Activated CD4-positive, alpha-beta T cell treated with anti-CD3 and anti-CD28 coated beads, Interleukin-2, Interleukin-4, amounts not matched to agents 100 ng/mL and 50 ng/mL, durations not matched to agents 16 hours and 8 hours (primary cell): ENCODE measurements around the gene EHD2.
"Not testable (repeated sequence)": the region's sequence is repeated elsewhere in the genome, so short reads cannot be mapped to it uniquely, and the experiment has no call there.

ENCODE experiments used
- DNase-seq: peaks from one replicate; pipeline ENCODE4 v3.0.0-alpha.2; 2020; ENCODE audit warnings: low spot score

The EHD2 gene

GRCh38 chr19:47691782-47692181 lies 21.4 kb upstream of the EHD2 start:
- DNase-seq, result no peak

DNA sequence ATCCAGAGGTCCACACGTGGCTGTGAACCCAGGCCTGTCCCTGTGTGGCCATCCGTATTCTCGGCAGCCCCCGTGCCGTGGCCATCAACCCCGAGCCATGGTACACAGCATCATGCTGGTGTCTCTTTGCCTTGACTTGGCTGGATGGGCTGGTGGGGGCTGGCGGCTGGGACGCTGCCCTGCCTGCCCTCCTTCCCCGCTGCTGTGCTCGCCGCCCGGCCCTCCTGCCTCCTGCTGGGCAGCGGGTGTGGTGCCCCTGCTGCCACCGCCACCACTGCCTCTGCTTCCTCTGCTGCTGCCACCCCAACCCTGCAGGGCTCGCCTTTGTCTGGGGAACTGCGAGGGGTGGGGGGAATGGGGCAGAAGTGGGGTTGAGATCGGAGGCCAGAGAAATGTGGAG lies 19.7 kb upstream of the EHD2 start:
- DNase-seq, result no peak

DNA sequence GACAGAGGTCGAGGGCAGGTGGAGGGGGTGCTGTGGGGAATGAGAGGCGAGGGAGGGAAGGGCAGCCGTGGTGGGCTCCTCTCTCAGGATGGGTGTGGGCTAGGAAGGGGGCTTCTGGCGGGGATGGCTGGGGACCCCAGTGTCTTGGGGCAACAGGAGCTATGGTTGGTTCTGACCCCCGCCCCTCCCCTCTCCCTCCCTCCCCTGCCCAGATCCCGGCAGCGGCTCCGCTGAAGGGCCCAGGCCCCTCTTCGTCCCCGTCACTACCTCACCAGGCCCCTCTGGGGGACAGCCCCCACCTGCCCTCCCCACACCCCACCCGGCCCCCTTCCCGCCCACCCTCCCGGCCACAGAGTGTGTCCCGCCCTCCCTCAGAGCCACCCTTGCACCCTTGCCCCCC lies 19.3 kb upstream of the EHD2 start:
- DNase-seq, result no peak

- DNase-seq, result no peak
Observed at GRCh38 chr19:47694466-47695273, 18.6 kb upstream of the EHD2 start.

- DNase-seq, result no peak
Observed at GRCh38 chr19:47695533-47696262, 17.5 kb upstream of the EHD2 start.

DNA sequence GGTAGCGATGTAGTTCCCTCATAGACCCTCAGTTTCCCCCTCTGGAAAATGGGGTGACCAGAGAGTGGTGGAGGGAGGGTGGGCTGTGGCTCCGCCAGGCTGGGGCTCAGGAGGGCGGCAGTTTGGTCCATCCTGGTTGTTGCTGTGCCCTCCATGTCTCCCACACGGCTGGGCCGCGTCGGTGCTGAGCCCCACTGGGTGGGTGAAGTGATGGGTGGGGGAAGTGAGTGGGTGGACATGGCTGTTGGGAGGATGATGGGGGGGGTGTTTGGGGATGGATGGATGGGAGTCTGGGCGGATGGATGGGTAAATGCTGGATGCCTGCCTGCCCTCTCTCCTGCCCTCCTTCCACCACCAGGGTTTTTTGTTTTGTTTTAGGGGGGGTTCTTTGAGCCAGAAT lies 16.6 kb upstream of the EHD2 start:
- no peak for DNase-seq

DNA sequence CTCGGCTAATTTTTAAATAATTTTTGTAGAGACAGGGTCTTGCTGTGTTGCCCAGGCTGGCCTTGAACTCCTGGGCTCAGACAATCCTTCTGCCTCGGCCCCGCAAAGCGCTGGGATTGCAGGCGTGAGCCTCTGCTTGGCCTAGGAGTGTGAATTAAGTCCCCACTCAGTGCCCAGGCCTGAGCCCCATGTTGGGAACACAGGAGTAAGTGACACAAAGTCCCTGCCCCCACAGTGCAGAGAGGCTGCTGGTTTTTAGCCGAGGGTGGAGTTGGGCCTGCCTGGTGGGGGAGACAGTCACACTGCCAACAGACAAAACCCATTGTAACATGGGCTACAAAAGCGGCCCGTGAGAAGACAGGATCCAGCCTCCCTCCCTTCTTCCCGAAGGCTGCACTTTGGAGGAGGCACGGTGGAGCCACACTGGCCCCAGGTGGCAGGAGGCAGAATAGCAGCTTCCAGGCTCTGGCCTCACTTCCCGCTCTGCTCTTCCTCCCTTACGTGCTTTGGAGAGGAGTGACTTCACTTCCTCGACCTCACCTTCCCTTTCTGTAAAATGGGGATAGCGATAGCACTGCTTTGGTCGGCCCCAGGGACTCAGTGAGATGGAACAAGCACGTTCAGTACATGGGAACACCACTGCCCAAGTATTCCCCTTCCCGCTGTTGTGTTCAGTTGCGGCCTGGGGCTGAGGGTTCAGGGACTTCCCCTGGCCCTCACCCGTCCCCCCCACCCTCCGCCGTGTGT lies 15.2 kb upstream of the EHD2 start:
- peak; percentile 62 for DNase-seq

DNA sequence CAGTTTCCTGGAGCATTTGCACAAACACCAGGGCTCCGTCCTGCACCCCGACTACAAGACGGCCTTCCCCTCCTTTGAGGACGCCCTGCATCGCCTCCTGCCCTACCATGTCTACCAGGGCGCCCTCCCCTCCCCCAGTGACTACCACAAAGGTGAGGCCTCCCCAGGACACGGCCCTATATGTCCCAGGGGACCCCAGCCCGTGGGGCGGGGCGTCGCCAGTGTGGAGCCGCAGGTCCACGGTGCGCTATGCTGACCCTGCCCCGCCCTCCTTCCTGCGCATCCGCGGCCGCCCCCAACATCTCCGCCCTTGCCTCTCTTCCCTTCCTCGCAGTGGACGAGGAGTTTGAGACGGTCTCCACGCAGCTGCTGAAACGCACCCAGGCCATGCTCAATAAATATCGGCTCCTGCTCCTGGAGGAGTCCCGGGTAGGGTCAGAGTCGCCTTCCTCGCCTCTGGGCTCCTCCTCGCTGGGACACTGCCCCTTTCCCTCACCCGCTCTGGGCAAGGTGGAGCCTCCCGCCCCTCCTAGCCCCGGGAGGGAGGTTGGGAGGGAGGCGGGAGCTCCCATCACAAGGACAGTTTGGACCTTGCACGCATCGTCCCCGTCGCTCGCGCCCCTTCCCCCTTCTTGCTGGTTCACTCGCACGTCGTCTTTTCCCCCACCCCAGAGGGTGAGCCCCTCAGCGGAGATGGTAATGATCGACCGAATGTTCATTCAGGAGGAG lies 14.4 kb upstream of the EHD2 start:
- DNase-seq, result no peak

GRCh38 chr19:47699360-47699917 lies 13.8 kb upstream of the EHD2 start:
- peak; percentile 44 for DNase-seq

DNA sequence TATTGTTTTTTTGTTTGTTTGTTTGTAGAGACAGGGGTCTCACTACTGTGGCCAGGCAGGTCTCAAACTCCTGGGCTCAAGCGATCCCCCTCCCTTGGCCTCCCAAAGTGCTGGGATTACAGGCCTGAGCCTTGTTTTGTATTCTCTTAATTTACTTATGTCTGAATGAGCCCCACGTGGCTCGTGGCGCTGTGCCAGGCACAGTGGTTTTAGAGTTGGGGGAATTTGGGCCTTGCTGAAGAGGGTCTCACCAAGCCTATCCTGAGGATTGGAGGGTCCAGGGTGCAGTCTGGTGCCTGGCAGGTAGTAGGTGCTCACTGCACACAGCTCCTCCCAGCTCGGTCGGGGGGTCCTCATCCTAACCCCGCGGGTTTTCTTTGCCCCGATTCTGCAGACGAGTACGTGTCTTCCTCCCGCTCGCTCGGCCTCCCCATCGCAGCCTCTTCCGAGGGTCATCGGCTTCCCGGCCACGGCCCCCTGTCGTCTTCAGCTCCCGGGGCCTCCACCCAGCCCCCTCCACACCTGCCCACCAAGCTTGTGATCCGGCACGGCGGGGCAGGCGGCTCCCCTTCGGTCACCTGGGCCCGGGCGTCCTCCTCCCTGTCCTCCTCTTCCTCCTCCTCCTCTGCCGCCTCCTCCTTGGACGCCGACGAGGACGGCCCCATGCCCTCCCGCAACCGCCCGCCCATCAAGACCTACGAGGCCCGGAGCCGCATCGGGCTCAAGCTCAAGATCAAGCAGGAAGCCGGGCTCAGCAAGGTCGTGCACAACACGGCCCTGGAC lies 12.1 kb upstream of the EHD2 start:
- no peak for DNase-seq

DNA sequence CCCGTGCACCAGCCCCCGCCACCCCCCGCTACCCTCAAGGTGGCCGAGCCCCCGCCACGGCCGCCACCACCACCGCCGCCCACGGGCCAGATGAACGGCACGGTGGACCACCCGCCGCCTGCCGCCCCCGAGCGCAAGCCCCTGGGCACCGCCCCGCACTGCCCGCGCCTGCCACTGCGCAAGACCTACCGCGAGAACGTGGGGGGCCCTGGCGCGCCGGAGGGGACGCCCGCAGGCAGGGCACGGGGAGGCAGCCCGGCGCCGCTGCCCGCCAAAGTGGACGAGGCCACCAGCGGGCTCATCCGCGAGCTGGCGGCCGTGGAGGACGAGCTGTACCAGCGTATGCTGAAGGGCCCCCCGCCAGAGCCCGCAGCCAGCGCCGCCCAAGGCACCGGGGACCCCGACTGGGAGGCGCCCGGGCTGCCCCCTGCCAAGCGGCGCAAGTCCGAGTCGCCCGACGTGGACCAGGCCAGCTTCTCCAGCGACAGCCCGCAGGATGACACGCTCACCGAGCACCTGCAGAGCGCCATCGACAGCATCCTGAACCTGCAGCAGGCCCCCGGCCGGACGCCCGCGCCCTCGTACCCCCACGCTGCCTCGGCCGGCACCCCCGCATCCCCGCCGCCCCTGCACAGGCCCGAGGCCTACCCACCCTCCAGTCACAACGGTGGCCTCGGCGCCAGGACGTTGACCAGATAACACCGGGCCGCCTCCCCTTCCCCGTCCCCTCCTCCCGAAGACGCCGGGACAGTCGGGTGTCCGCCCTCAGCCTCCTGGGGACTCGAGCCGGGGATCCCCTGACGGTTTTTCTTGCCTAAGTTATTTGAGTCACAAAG lies 11.3 kb upstream of the EHD2 start:
- DNase-seq, result no peak

GRCh38 chr19:47702671-47703070 lies 10.6 kb upstream of the EHD2 start:
- DNase-seq, result no peak

DNA sequence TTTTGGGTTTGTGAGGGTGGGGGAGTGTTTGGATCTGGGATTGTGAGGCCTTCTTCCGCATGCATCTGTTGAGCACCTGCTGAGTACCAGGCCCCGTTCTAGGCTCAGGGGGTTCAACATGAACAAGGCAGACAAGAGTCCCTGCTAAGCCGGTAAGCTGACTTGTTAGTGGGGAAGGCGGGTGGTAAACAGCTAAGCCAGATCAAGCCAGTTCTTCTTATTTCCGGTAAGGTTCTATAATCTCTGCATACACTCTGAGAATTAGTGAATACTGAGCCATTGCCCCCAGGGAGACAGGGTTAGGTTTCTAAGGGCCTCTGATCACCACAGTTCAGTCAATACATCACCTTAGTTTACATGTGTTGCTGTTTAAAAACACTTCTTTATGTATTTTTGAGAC lies 9.9 kb upstream of the EHD2 start:
- DNase-seq, result no peak

GRCh38 chr19:47704024-47704423 lies 9.2 kb upstream of the EHD2 start:
- no peak for DNase-seq

DNA sequence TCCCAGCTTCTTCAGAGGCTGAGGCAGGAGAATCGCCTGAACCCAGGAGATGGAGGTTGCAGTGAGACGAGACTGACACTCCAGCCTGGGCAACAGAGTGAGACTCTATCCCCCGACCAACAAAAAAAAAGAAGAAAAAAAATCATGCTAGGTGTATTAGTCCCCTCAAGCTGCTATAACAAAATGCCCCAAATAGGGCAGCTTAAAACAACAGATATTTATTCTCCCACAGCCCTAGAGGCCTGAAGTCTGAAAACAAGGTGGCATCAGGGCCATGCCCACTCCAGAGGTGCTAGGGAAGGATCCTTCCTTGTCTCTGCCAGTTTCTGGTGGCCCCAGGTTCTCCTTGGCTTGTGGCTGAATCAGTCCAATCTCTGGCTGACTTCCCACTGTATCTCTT lies 8.6 kb upstream of the EHD2 start:
- no peak for DNase-seq

DNA sequence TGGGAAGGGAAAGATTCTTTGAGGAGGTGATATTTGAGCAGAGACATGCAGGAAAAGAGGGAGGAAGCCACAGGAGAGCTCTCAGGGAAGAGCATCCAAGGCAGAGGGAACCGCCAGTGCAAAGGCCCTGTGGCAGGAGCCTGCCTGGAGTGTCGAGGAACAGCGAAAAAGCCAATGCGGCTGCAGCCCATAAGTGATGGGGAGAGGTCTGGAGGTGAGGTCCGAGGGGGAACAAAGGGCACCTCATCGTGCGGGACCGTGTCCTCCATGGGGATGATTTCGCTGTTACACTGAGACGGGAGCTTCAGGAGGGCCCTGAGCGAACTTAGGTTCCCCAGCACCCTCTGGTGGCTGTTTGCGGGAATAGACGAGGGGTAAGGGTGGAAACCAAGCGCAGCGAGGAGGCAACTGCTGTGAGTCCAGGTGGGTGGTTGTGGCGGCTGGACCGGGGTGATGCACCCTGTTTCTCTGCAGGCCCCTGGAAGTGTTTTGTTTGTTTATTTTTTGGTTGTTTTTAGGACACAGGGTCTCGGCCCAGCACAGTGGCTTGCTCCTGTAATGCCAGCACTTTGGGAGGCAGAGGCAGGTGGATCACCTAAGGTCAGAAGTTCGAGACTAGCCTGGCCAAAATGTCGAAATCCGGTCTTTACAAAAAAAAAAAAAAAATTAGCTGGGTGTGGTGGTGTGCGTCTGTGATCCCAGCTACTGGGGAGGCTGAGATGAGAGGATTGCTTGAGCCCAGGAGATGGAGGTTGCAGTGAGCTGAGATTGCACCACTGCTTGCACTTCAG lies 5.9 kb upstream of the EHD2 start:
- DNase-seq, result peak; percentile 83

GRCh38 chr19:47711652-47712242 lies 1.5 kb upstream of the EHD2 start:
- no peak for DNase-seq

- no peak for DNase-seq
Observed at GRCh38 chr19:47714339-47714738, 1.1 kb downstream of the EHD2 start.

GRCh38 chr19:47714855-47715254 lies 1.6 kb downstream of the EHD2 start:
- DNase-seq, result not testable (repeated sequence)
